Left renal pelvis (tissue), 4 donors: ENCODE results near the gene AR. TPM values are rescaled to one million over a fixed set of nuclear protein-coding genes. Genes with fewer than 3 reads are reported as not detected.
"Not testable (repeated sequence)": the region's sequence is repeated elsewhere in the genome, so short reads cannot be mapped to it uniquely, and the experiment has no call there.

Source experiments
- DNase-seq, 4 donors: peaks; one replicate each; pipeline ENCODE4 v3.0.0-alpha.2; 2013; ENCODE audit warnings: low read depth in 4 of 4, low spot score in 3 of 4
- polyA plus RNA-seq, 4 donors: library from polyadenylated mRNA; unstranded; fragments of 120-200 nt; gene quantifications; one replicate each; pipeline ENCODE4 v1.2.1, GENCODE V29; 2013; ENCODE audit not compliant: insufficient read length in 4 of 4

The AR gene
- polyA plus RNA-seq, 4 donors: 3.3 to 4.3 (median 3.7) TPM

DNA sequence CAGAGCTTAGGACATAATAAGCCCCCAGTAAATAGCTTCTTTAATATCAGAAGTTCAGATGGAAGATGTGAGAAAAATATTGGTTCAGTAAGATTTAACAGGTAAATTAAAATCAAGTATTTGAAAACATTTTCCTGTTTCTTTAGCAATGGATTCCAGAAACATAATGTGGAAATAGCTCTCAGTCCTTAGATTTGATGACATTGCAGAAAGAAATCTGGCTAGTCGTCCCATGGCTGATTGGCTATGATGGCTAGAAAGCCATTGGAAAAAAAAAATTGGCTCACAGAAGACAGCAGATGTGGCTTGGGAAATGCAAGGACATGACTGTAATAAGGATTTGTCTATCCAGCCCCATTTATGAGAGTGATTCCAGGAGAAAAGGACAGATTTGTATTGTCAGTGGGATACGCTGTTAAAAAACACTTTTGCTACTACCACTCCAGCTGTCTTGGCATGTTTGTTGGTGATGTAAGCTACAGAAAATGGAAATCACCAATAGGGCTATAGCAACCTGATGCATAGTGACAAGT lies 78.3 kb downstream of the AR start:
- DNase-seq: no peak

DNA sequence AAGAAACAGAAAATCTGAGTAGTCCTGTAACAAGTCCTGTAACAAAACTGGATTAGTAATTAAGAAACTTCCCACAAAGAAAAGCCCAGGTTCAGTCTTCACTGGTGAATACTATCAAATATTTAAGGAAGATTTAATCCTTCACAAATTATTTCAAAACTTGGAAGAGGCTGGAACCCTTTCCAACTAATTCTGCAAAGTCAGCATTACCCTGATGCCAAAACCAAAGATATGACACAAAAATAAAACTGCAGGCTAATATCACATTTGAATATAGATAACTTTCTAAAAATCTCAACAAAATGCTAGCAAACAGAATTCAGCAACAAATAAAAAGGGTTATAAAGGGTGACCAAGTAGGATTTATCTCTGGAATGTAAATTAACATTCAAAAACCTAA lies 80.5 kb downstream of the AR start:
- no peak for DNase-seq

DNA sequence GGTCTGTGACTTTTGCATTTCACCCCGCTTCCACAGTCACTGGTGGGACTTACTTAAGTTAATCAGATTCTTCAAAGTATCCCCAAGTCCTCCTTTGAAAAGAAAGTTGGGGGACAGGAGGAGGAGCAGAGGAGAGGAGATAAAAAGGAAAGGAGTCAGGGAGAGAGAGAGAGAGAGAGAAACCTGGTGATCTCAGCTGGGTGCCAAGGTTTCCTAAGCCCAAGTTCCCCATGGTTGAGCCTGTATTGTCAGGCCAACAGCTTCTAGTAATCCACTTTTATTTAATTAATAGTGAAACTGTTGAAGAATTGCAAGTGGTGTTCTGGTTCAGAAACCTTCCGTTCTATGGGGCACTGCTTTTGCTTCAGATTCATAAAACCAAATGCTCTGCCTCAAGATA lies 91.6 kb downstream of the AR start:
- no peak for DNase-seq

DNA sequence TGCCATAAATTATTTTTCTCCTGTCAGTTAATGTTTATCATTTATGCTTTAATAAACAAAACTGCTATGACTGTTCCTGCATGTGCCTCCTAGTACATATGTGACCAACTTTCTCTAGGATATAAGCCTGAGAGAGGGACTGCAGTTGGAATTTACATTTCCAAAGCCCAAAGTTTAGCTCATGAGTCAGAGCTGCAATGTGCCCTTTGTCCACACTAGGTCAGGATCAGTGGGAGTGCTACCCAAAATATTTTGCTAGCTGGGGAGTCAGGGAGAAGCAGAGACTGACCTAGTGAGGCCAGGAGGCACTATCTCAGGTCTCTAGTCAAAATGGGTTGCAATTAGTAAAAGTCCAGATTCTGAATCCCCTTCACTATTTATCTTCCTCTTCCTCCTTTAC lies 92.7 kb downstream of the AR start:
- no peak for DNase-seq

DNA sequence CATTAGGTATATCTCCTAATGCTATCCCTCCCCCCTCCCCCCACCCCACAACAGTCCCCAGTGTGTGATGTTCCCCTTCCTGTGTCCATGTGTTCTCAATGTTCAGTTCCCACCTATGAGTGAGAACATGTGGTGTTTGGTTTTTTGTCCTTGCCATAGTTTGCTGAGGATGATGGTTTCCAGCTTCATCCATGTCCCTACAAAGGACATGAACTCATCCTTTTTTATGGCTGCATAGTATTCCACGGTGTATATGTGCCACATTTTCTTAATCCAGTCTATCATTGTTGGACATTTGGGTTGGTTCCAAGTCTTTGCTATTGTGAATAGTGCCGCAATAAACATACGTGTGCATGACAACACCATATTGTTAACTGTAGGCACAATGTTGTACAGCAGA lies 93.5 kb downstream of the AR start:
- not testable (repeated sequence) for DNase-seq

DNA sequence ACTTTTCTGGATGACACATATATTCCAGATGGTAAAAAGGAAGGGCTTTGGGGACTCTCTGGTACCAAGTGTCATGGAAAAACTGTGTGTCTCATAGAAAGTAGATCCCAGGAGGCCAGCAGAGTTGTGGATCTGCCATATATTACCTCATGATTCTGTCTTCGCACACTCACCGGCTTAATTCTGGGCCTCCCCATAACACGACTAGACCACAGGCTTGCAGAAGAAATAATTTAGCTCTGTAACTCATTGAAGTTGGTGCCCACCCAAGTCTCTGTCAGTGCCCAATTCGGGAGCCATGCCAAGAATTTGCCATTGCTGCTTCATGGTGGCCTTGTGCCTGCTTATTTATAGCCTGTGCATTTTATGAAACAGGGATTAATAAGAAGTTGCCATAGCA lies 104.5 kb downstream of the AR start:
- DNase-seq: no peak

DNA sequence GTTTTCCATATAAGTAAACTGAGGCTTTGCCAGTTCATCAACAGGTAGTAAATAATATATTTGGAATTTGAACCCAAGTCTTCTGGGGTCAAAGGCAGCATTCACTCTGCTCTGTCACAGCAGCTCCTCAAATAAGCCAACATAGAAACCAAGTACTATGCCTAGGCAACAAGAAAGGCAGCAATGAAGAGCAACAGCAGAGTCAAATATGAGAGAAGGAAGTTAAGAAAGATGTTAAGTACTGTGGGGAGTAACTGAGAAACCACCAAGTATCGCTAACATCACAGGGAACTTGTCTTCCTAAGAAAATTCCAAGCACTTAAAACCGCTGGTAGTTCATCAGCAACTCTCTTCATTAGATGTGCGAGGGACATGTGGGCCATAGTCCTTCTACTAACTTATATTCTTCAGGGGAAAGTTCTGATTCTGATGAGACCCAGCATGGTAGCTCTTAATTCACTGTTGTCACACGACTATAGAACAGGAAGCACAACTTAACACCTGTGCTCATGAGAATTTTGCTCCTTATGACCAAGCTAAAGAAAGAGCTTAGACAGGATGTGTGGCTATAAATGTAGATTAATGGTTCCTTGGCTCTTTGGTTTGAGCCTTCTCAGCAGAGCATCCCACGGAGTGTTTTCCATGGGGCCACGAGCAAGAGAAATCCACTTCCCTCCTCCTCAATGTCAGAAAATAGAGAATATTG lies 107.8 kb downstream of the AR start:
- DNase-seq: no peak

DNA sequence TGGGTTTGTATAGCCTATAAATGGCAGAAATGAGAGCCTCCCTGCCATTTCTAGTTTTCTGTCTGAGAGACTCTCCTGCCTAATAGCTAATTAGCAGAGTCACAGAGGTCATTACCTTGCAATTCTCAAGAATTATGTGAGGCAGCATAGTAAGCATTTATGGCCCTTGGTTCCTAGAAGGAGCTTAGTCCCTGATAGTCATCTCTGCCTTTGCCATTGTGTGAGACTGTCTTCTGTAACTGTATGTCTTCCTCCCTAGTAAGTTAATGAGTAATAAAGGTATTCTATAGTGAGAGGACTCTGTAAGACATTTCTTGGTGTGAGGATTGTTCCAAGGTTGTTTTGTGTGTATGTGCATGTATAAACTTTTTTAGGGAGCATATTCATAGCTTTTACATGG lies 108.7 kb downstream of the AR start:
- no peak for DNase-seq

DNA sequence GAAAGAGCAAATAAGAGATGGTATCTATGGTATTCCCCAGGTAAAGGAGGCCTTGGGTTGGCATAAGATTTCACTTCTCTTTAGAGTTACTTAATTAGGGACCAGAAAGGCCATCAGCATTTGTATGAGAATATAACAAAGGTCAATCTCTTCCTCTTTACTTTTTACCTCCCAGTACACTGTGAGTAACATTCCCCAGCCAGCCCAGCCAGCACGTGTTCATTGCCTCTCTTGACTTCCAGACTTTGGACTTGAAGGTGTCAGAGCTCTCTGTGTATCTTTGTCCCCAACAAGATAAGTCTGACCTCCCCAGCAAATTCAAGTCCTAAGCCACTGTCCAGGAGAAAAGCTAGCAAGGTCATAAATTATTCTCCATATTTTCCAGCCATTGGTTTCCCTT lies 110.5 kb downstream of the AR start:
- no peak for DNase-seq

DNA sequence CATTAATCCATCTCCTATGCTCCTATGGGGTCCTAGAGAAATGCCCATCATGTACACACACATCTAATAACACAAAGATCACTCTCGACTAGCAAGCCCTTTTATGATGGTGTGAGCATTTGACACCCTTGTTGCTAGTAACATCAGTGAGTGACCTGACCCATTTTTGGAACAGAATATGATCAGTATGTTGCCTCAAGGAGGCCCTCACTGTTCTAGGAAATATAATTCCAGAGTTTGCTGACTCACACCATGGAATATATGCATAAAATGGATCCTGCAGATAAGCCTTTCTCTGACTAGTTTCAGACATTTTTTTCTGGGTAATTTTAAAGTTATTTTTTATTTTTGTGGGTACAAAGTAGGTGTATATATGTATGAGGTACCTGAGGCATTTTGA lies 121.8 kb downstream of the AR start:
- no peak for DNase-seq

DNA sequence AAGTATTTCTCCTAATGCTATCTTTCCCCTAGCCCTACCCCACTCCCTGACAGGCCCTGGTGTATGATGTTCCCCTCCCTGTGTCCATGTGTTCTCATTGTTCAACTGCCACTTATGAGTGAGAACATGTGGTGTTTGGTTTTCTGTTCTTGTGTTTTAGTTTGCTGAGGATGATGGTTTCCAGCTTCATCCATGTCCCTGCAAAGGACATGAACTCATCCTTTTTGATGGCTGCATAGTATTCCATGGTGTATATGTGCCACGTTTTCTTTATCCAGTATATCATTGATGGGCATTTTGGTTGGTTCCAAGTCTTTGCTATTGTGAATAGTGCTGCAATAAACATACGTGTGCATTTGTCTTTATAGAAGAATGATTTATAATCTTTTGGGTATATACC lies 126.9 kb downstream of the AR start:
- not testable (repeated sequence) for DNase-seq

DNA sequence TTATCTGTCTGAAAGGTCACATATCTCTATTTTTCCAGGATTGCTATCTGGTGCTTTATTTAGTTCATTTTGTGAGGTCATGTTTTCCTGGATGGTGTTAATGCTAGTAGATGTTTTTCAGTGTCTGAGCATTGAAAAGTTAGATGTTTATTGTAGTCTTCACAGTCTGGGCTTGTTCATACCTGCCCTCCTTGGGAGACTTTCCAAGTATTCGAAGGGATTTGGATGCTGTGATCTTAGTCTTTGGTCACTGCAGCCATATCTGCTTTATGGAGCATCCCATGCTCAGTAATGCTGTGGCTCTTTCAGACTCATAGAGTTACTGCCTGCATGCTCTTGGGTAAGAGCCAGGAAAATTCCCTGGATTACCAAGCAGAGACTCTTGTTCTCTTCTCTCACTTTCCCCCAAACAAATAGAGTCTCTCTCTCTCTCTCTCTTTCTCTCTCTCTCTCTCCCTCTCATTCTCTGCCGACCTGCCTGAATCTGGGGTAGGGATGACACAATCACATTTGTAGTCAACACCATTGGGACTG lies 130.0 kb downstream of the AR start:
- DNase-seq: no peak

DNA sequence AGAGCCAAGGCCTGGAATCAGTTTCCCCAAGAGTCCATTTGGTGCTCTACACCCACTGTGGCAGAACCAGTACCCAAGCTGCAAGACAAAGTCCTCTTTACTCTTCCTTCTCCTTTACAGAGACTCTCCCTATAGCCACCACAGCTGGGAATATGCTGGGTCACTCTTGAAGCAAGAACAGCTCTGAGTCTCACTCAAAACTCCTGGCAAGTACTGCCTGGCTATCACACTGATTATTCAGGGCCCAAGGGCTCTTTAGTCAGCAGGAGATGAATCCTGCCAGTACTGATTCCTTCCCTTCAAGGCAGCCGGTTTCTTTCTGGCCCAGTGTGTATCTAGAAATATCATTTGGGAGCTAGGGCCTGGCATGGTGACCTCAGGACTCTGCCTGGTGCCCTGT lies 130.9 kb downstream of the AR start:
- no peak for DNase-seq

DNA sequence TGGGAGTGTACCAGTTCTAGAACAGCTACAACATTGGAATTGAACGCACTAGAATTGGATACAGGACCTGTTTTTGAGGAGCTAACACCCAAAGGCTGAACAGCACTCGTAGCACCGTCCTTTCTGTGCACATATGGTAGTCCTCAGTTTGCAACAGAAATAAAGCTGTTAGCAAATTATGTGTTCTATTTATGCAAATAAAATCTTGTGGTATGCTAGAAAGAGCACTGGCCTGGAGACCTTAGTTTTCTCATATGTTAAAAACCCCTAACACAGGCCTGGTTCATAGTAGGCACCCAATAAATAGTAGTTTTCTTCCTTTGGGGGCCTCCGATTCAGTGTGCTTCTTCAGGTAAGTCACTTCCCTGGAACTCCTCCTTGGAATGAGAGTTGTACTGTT lies 140.3 kb downstream of the AR start:
- no peak for DNase-seq

DNA sequence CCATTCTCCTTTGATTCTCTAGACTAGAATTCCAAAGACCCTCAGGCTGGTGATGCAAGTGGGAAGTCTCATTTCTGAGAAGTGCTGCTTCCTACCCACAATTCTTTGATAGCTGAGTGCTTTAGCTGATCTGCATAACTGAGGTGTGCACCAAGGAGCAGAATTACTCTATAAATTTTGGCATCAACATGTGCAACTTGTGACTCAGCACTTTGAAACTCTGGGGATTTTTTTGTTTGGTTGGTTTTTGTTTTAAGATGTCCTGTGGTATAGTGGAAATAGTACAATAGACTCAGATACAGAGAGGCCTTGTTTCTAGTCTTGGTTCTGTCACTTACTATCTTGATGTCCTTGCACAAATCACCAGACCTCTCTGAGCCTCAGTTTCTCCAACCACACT lies 148.4 kb downstream of the AR start:
- DNase-seq: no peak

DNA sequence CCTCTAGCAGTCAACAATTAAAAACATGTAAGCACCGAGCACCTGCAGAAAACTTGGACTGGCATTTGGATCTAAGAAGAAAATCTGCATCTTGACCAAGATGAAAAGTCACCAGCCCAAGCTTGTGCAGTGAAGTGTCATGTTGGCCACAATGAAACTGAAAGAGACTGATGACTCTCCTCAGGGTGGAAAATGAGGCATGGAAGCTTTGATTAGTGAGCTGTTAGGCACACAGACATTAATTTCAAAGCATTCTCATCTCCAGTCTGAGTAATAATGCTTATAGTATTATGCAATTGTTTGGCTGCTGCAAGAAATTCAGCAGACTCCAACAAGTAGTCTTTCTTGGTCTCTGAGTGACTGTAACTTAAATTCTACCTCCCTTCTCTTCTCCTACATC lies 150.1 kb downstream of the AR start:
- no peak for DNase-seq

DNA sequence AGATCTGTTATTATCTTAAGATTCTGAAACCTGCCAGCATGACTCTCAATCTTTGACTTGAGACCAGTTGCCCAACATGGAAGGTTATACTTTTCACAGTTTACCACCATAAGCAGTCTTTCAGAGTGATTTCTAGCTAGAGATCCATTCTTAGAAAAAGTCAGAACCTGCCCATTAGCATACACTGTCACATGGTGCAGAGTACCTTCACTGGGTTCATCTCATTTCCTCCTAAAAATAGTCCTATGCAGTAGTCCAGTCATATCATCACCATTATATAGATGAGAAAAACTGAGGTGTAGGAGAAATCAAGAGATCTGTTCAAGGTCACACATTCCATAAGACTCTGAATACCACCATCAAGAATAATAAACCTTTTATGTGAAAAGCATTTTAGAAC lies 153.6 kb downstream of the AR start:
- DNase-seq: no peak

DNA sequence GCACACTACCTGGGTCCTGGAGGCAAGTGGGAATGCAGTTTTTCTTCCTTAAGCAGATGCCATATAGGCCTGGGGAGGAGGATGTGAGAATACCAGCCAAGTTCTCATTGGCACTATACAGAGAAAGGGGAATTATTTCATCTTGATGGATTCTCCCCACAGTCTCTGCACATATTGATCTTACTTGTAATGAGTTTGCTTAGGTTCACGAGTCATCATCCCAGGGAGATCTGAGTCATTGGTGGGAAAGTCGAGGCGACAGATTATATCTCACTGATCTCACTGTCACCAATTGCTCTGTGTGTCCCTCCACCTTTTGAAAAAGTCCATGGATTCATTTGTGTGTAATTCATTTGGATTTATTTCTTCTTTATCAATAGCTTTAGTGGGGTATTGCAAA lies 156.8 kb downstream of the AR start:
- DNase-seq: no peak

DNA sequence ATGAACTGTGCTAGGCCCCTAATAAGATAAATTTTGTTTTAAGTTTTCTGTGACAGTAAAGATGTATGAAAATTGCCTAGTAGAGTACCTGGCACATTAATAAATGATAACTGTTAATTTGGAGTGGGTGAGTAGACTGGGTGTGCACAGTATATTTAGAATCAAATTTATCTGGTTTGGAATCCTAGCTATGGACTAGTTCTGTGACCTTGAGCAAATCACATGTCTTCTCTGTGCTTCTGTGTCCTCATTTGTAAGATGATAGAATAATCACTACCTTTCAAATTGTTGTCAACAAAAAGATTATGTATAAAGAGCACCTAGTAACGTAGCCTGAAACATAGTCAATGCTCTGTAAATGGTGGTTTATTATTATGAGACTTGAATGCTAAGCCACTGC lies 170.2 kb downstream of the AR start:
- DNase-seq: no peak

DNA sequence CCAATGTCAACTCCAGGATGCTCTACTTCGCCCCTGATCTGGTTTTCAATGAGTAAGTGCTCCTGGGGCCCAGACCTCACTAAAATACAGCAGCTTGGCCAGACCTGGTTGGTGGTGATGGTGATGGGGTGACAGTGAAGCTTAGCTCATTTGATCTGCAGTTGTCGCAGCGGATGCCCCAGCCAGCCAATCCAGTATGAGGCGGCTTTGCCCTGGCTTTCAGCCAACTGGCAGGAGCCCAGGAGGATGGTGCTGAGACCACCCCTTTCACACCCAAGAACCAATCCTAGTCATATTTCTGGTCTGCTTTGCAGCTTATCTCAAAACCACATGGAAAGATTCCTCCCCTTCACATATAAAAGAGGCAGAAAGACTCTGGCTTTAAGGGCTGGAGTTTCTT lies 173.8 kb downstream of the AR start:
- DNase-seq: no peak

DNA sequence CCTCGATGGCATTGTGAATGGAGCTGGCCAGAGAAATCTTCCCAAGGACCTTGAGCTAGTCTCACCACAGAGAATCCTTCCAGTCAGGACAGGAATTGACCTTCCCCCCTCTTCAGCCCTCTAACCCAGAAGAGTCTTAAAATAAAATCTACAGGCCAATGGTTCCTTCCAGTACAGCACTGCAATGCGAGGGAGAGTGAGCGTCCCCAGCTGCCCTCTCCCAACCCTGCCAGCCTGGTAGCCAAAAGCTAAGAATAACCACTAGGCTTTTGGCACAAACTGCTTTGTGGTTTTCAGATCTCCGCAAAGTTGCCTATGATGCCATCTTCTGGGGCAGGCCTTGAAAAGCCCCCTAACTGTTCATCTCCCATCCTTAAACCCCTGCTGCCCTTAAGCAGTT lies 175.1 kb downstream of the AR start:
- DNase-seq: no peak

DNA sequence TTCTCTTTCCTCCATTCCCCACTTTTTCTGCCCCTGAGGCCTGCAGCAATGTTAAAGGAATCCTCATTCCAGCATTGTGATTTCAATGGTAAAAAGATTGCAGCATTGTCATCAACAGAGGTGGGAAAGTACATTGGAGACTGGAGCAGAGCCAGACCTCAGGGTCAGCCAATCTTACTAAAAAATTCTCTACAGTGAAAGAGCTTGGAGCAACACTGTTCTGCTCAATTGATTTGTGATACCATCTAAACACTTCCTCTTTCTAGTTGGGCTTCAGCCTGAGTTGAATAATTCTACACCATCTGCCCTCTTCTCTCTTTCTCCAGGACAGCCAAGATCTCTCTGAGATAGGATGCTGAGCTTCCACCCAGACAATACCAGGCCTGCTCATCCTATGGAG lies 176.5 kb downstream of the AR start:
- no peak for DNase-seq

DNA sequence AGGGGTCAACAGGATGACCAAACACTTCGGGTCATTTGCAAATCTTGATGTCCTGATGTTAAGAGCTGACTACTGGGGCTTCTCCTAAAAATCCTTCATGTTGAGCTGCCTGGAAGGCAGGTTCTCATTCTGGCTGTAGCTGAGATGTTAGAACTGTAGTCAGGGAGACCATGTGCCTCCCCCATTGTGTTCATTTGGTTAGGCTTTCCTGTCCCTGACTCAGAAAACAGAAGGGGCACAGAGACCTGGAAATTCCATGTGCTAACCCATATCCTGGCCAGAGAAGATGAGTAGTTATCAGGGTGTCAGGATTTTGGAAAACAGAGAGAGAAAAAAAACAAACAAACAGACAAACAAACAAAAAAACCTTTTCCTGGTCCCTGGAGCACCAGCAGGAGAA lies 177.5 kb downstream of the AR start:
- DNase-seq: no peak
